Tibial artery (tissue), 4 donors: ENCODE data around the gene YPEL1.
"Not testable (repeated sequence)": the region's sequence is repeated elsewhere in the genome, so short reads cannot be mapped to it uniquely, and the experiment has no call there.

Experiments used
- DNase-seq, 2 donors: peaks; one replicate each; pipeline ENCODE4 v3.0.0-alpha.2; 2019
- H3K27ac ChIP-seq, 2 donors: fragments of 200-600 bp; sonication (generic) in 1 of 2; 1 replicate in 1 of 2; 2 replicates in 1 of 2; pipeline ENCODE4 v1.5.1; 2018 to 2019; ENCODE audit warnings: mild to moderate bottlenecking in 1 of 2
- H3K27me3 ChIP-seq, 2 donors: fragments of 200-600 bp; sonication (generic) in 1 of 2; one replicate each; pipeline versions ENCODE4 v1.5.1 to v1.6.0; 2016 to 2019
- H3K36me3 ChIP-seq, 3 donors: fragments of 200-600 bp; sonication (generic) in 2 of 3; one replicate each; pipeline ENCODE4 v1.5.1; 2016 to 2019; ENCODE audit warnings: mild to moderate bottlenecking in 2 of 3
- H3K4me1 ChIP-seq, 4 donors: fragments of 200-600 bp; sonication (generic) in 2 of 4; 1 replicate in 3 of 4; 2 replicates in 1 of 4; pipeline ENCODE4 v1.5.1; 2016 to 2019
- H3K4me3 ChIP-seq, 2 donors: fragments of 200-600 bp; sonication (generic) in 1 of 2; 1 replicate in 1 of 2; 2 replicates in 1 of 2; pipeline ENCODE4 v1.5.1; 2018 to 2019; ENCODE audit warnings: mild to moderate bottlenecking in 2 of 2
- H3K9me3 ChIP-seq, 3 donors: fragments of 200-600 bp; sonication (generic) in 1 of 3; one replicate each; pipeline ENCODE4 v1.5.1; 2016 to 2019
- intact Hi-C: fragments of 100-400 bp; cut with DNase I; formaldehyde crosslinking; loops from one replicate; pipeline ENCODE4 v1.15.0; 2023; ENCODE audit warnings: low total_unique reads
- TF ChIP-seq, protein P1 (sequence below), 2 experiments: fragments of 200-600 bp in 1 of 2; fragments of 450-650 bp in 1 of 2; IDR thresholded peaks; one replicate each; pipeline ENCODE4 v1.5.1; 2017 to 2019; ENCODE audit warnings: antibody characterized with exemption in 2 of 2, mild to moderate bottlenecking in 1 of 2, moderate library complexity in 1 of 2

YPEL1 gene

GRCh38 chr22:21725956-21726649 lies 9.5 kb downstream of the YPEL1 start:
- TF ChIP-seq, protein P1, sequence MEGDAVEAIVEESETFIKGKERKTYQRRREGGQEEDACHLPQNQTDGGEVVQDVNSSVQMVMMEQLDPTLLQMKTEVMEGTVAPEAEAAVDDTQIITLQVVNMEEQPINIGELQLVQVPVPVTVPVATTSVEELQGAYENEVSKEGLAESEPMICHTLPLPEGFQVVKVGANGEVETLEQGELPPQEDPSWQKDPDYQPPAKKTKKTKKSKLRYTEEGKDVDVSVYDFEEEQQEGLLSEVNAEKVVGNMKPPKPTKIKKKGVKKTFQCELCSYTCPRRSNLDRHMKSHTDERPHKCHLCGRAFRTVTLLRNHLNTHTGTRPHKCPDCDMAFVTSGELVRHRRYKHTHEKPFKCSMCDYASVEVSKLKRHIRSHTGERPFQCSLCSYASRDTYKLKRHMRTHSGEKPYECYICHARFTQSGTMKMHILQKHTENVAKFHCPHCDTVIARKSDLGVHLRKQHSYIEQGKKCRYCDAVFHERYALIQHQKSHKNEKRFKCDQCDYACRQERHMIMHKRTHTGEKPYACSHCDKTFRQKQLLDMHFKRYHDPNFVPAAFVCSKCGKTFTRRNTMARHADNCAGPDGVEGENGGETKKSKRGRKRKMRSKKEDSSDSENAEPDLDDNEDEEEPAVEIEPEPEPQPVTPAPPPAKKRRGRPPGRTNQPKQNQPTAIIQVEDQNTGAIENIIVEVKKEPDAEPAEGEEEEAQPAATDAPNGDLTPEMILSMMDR (IDR thresholded peaks at IDR 0.05), result no peak
- no peak for DNase-seq
- Histone ChIP-seq H3K4me1 (no peaks in the 10 kb centered on the region), H3K27me3 (no peaks in the 10 kb centered on the region), H3K27ac (no peak overlapping the region), H3K36me3 (no peaks in the 10 kb centered on the region), H3K4me3 (no peak overlapping the region), H3K9me3 (no peaks in the 10 kb centered on the region)
- intact Hi-C loops, result no loop called here

- H3K4me3 ChIP-seq, intact Hi-C loops, DNase-seq, H3K27me3 ChIP-seq, H3K9me3 ChIP-seq, H3K36me3 ChIP-seq, H3K4me1 ChIP-seq, H3K27ac ChIP-seq: not testable (repeated sequence)
These were observed 11.1 kb downstream of the YPEL1 start for GRCh38 chr22:21724496-21724895.

GRCh38 chr22:21721195-21721852 lies 14.3 kb downstream of the YPEL1 start:
- H3K4me1 ChIP-seq, intact Hi-C loops, H3K4me3 ChIP-seq: not testable (repeated sequence)

DNA sequence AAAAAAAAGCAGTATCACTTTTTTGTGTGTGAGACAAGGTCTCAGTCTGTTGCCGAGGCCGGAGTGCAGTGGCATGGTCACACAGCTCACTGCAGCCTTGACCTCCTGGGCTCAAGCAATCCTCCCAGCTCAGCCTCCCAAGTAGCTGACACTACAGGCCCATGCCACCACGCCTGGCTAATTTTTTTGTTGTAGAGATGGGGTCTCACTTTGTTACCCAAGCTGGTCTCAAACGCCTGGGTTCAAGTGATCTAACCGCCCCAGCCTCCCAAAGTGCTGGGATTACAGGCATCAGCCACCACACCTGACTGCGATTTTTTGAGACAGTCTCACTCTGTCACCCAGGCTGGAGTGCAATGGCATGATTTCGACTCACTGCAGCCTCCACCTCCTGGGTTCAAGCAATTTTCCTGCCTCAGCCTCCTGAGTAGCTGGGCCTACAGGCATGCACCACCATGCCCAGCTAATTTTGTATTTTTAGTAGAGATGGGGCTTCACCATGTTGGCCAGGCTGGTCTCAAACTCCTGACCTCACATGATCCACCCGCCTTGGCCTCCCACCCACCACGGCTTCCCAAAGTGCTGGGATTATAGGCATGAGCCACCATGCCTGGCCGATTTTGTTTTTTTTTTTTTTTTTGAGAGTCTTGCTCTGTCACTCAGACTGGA lies 15.3 kb downstream of the YPEL1 start:
- H3K27ac ChIP-seq, H3K4me3 ChIP-seq, H3K9me3 ChIP-seq, H3K36me3 ChIP-seq, H3K4me1 ChIP-seq, intact Hi-C loops, H3K27me3 ChIP-seq, DNase-seq: not testable (repeated sequence)

More at GRCh38 chr22:21721195-21721852, 14.3 kb downstream of the YPEL1 start:
- not testable (repeated sequence) for H3K9me3 ChIP-seq, H3K27ac ChIP-seq, DNase-seq, H3K36me3 ChIP-seq, H3K27me3 ChIP-seq

DNA sequence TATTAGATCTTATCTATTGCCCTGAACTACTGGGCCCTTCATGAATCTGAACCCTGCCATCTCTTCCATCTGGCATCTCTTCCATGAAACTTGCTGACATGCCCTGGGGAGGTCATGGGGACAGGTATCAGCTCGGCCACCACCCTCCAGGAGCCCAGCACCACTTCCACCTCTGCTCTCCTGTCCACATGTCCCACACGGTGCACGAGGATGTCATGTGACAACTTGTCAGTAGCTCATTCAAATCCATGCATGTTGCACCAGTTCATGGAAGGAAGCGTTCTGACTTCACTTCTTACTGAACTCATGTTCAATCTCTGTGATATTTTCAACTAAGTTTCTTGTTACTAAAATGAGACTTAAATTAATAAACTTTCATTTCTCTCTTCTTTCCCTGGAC lies 16.6 kb downstream of the YPEL1 start:
- H3K27ac ChIP-seq, result no peak overlapping the region
- no peaks in the 10 kb centered on the region for H3K27me3 ChIP-seq
- no peak overlapping the region for H3K4me3 ChIP-seq
- H3K4me1 ChIP-seq, result no peaks in the 10 kb centered on the region
- intact Hi-C loops, result no loop called here
- H3K36me3 ChIP-seq, result no peaks in the 10 kb centered on the region
- no peaks in the 10 kb centered on the region for H3K9me3 ChIP-seq
- DNase-seq, result no peak
- TF ChIP-seq, protein P1 (IDR thresholded peaks at IDR 0.05), result no peak

DNA sequence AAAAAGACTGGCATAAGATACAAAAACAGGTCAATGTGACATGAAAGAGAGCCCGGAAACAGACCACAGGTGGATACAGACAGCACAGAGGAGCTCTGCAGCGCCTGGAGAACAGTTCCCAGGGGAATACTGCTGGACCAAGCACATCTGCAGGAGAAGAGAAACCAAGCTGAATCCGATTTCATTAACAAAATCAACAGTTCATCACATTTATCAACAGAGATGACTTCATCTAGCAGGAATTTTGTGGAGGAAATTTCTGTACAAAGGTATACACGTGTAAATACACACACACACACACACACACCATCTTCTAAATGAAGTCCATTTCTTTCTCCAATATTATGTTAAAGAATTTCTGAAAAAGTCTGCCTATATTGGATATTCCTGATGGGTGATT lies 17.1 kb downstream of the YPEL1 start:
- no peak overlapping the region for H3K4me3 ChIP-seq
- no peak overlapping the region for H3K27ac ChIP-seq
- H3K27me3 ChIP-seq, result no peaks in the 10 kb centered on the region
- DNase-seq, result no peak
- TF ChIP-seq, protein P1 (IDR thresholded peaks at IDR 0.05), result no peak
- H3K4me1 ChIP-seq, result peaks cover 0 to under 1% (median under 1%) of the 10 kb centered on the region in 4 donors
- intact Hi-C loops, result no loop called here
- no peaks in the 10 kb centered on the region for H3K36me3 ChIP-seq
- no peaks in the 10 kb centered on the region for H3K9me3 ChIP-seq

- H3K27me3 ChIP-seq, intact Hi-C loops: not testable (repeated sequence)
These were observed 19.0 kb downstream of the YPEL1 start for GRCh38 chr22:21716395-21717122.

More at GRCh38 chr22:21716395-21717122, 19.0 kb downstream of the YPEL1 start:
- H3K4me1 ChIP-seq, H3K9me3 ChIP-seq, H3K36me3 ChIP-seq, H3K27ac ChIP-seq, H3K4me3 ChIP-seq, DNase-seq: not testable (repeated sequence)
